ENCODE data around the gene CEBPB.

Gene CEBPB

GRCh38 chr20:50214226-50215024 is 23.8 kb downstream of the CEBPB start:
- DNase-seq, result no peak

DNA sequence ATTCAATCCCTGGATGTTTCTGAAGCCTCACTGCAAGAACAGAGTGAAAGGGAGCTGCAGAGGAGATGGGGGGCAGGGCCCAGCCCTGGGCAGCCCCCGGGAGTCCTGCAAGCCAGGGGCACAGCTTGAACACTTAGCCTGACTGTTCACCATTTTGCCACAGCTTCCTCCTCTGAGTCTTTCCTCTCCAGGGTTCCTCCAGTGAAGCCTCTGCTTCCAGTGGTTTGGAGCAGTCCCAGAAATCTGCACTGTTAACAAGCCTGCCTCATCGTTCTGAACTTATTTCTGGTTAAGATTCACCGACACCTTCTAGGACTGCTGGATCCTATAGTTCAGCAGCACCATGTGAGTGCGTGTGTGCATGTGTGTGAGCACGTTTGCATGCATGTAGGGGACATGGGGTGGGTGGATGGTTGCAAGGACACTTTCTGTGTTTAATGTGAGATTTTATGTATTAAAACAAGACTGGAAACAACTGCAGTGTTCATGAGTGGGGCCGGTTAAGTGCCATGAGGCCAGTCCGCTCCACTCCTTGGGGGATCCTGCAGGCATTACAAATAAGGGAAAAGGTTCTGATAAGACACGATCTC is 24.6 kb downstream of the CEBPB start:
- DNase-seq, result no peak

DNA sequence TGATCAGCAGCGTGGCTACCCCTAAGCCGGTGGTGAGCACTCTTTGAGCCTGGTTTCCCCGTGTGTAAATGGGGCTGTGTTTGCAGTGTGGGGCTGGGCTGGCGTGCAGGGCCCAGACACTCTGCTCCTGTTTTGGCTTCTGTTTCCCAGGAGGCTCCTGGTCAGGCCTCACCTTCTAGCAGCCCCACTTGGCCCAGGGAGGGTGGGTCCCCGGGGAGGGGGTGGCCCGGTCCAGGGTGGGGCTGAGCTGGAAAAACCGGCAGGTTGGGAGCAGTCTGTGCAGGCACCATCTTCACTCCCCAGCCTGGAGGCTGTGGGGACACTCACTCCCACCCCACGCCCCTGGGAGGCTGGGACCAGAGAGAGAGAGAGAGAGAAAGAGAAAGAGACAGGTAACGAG is 25.3 kb downstream of the CEBPB start:
- DNase-seq, result no peak

DNA sequence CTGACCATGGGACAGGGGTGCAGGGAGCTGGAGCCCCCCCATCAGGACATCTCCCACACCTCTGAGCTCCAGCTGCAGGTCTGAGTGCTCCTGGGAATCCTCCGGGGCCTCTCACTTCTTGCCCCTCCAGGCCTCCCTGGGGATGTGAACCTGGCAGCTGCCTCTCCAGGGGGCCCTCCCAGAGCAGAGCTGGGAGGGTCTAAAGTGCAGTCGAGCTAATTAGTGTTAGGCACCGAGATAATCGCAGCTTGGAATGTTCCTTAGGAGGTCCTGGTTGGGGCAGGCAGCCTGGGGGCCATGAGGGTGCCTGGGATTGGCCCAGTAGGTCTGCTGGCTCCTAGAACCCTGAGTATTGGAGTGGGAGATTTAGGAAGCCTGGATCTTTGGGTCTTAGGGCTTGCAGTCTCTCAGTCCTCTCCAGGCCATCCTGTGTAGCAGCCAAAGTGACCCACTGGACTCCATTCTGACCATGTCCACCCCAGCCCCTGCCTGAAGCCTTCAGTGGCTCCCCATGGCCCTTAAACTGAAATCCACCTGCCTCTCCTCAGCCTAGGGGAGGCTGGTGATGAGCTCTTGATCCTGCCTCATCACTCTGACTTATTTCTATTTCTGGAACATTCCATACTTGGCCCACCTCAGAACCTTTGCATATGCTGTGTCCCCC is 26.0 kb downstream of the CEBPB start:
- DNase-seq, result no peak

DNA sequence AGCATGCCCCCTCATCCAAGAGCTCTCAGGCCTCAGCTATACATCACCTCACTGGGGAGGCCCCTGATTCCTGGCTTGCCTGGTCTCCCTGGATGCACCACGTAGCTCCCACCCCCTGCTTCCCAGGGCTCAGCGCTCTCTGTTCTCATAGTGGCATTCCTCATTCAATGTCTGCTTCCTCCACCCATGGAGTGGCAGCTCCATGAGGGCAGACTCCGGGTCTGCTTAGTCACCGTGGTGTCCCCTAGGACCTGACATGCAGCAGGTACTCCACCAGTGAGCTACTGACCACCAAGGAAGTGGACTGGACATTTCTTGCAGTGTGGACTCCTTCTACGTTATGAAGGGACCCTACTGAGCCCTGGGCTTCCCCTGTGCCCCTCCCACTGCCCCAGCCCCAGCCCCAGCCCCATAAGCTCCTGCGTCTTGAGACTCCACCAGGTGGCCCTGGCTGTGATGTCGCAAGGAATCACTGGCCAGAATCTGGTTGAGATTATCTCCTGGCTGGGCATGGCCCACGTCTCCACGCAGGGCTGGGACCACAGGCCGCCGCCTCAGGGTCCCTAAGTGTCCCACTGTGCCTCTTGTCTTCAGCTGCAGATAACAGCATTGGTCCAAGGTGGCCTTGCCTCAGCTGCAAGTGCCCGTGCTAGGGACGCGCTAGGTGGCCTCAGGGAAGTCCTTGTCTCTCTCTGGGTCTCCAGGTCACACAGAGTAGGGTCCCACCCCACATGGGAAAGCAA is 26.7 kb downstream of the CEBPB start:
- no peak for DNase-seq

GRCh38 chr20:50218987-50219435 is 28.4 kb downstream of the CEBPB start:
- no peak for DNase-seq

- no peak for DNase-seq
These were observed 29.0 kb downstream of the CEBPB start for GRCh38 chr20:50219600-50219999.

- peak; percentile 30 for DNase-seq
These were observed 29.7 kb downstream of the CEBPB start for GRCh38 chr20:50220093-50220893.

DNA sequence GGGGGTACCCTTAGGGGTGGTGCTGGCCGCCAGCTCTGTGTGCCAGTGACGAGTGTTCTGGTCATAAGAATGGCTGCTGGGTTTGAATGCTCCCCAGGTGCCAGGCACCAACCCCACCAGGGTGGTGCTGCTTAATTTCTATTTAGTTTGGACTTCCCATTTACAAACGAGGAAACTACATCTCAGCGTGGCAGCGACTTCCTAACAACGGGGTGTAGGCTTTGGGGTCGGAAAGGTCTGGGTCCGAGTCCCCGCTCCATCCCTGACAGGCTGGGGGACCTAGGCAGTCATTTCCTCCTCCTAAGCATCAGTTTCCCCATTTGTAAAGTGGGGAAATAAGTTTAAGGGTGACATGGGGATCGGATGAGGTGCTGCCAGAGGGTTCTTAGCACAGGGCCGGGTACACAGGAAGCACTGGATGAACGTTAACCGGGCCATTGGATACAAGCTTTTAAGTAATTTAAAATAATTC is 30.3 kb downstream of the CEBPB start:
- DNase-seq, result peak; percentile 52

DNA sequence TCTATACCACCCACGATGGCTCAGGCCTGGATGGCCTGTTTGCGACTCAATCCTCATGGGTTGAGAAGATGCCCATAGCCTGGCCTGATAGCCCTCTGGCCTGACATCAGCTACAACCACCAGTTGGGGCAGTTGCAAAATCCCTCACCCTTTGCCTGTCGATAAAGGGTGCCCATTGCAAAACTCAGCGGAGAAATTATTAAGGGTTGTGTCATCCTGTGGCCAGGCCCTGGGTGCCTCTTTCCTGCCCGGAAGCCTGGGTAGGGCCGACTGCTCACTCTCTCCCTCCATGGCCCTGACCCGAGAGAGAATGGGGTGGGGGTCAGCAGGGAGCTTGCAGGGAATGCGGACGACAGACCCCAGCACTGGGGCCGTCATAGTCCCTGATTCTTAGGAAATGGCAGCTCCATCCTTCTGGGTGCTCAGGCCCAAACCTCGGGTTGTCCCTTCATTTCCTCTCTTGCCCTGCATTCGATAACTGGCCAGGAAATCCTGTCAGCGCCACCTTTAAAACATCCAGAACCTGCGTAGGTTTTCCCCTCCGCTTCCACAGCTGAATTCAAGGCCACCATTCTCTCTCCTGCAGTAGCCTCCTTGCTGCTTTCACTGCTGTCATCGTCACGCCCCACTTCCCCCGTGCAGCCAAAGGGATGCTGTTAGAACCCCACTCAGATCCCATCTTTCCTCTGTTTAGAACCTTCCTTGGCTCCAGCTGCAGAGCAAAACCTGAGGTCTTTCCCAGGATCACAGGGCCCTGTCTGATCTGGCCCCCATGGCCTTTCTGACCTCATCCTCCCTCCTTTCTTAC is 31.1 kb downstream of the CEBPB start:
- peak; percentile 93 for DNase-seq

GRCh38 chr20:50222309-50223038 is 31.8 kb downstream of the CEBPB start:
- no peak for DNase-seq

DNA sequence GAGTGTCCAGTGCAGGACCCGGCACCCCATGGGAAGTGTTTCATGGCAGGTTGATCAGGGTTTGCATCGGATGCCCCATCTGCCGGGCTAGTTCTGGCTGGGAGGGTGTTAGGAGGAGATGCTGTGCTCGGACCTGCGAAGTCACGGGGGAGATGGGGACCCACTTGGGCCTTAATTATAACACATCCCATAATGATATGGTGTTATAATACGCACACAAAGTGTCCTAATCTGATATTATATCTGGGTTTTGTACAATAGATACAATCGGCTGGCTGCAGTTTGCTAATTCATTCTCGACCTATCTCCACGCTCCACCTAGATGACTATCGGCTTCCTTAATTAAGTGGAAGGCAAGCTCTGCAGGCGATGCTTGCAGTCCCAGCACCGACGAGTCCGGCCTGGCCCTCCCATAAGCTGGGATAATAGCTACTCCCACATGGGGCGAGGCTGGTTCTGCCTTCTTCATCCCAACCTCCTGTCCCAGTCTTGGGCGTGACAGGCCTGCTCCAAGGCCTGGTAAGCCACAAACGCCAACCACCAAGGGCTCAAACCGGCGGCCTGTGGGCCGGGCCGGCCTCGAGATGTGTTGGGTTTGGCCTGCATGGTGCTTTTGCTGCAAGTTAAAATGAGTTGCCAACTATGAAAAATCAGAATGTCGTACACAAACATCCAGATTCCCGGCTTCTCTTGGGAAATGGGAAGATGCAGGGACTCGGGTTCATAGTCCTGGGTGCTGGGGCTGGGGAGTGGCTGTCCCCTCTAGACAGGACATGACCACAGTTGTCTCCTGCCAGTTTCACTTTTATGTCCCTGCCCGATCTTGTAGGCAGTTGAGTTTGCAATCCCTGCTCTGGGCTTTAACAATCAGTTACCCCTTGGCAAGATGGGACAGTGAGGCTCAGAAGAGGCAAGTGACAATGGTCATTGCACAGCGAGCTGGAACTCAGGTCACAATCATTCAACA is 32.7 kb downstream of the CEBPB start:
- DNase-seq, result peak; percentile 46

GRCh38 chr20:50224052-50224451 is 33.4 kb downstream of the CEBPB start:
- no peak for DNase-seq

GRCh38 chr20:50224531-50225255 is 34.1 kb downstream of the CEBPB start:
- no peak for DNase-seq

GRCh38 chr20:50226093-50226974 is 35.7 kb downstream of the CEBPB start:
- DNase-seq, result peak; percentile 84

GRCh38 chr20:50227506-50227905 is 36.9 kb downstream of the CEBPB start:
- DNase-seq, result no peak

DNA sequence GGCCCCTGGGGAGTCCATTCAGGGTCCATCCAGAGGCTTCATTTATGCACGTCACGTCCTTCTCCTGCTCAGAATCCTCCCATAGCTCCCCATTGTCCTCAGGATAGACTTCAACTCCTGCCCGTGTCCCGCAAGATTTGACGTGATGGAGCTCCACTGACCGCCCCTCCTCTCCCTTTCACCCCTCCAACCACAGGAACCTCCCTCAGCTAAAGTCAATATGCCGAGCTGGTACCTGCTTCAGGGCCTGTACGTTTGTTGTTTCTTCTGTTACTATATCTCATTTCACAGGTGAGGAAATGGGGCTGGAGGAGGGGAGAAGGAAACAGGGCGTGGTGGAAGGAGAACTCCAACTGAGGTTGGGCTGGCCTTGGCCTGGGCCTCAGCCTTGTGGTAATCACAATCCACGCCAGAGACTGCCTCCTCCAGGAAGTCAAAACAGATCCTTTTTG is 38.6 kb downstream of the CEBPB start:
- no peak for DNase-seq

- no peak for DNase-seq
These were observed 39.6 kb downstream of the CEBPB start for GRCh38 chr20:50230184-50230583.

Data from GF-D8 (cell line).